NCI-H748 (cell line): Measurements from ENCODE around the gene ZNF761.
"Not testable (repeated sequence)": the region's sequence is repeated elsewhere in the genome, so short reads cannot be mapped to it uniquely, and the experiment has no call there.

Experiments
- DNase-seq: peaks from one replicate; lab custom pipeline; 2025; ENCODE audit not compliant: unreplicated experiment; lab: John Stamatoyannopoulos, UW

The ZNF761 gene

DNA sequence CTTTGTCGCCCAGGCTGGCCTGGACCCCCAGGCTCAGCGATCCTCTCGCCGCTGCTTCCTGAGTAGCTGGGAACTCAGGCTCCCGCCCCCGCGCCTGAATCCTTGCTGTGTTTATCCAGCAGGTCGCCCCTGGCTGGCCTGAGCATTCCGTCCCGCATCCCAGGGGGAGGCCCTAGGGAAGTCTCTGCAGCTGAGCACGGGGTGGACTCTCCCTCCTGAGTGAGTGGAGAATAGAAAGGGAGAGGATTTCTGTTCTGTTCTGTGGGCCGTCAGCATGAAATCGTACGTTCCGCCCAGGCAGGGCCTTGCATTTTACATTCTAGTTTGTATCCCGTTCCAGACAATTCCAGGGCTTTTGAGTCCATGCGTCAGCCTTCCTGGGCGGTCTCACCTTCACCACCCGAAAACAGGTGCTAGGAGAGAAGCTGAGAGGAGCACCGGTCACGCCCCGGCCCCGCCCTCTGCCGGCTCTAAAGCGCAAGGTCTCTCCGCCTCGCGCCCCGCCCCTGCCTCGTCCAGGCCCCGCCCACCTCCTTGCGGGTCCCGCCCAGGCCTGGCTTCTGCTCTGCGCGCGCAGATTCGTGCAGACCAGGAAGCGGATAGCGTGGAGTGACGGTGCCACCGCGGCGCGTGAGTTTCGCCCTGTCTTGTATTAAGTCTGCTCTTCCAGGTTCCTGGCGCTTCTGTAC, at the start of gene ZNF761:
ZNF761 (plus strand) TSS at position 586 of the 689 bp plus-strand sequence. CDS start 15,285 bp downstream, outside the sequence.
- DNase-seq = peak; percentile 98

DNA sequence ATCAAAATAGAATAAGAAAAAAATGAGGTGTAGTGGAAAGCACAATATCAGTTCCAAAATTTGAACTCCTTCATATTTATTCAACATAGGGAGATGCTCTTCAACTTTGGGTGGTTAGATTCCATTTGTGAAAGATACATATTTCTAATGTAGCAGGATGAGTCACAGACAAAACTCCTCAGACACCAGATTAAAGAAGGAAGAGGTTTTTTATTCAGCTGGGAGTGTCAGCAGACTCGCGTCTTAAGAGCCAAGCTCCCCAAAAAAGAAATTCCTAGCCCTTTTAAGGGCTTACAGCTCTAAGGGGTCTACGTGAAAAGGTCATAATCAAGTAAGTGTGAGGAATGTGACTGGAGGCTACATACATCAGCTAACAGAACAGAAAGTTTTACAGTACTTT, 43.6 kb upstream of the ZNF761 start:
- no peak for DNase-seq

DNA sequence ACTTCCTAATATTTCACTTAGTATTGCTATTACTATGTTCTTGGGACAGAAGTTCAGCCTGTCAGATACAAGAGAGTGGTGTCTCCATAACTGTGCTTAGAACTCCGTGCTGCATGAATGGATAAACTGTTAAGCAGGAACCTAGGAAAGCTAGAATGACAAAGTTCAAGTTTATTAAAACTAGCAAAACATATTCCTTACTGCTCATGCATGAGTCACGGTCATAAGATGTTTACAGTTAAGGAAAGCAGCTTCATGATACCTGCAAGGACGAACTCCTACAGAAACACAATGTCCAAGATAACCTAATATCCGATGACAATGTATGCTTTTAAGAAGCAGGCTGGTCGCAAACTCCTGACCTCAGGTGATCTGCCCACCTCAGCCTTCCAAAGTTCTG, 42.9 kb upstream of the ZNF761 start:
- DNase-seq = no peak

DNA sequence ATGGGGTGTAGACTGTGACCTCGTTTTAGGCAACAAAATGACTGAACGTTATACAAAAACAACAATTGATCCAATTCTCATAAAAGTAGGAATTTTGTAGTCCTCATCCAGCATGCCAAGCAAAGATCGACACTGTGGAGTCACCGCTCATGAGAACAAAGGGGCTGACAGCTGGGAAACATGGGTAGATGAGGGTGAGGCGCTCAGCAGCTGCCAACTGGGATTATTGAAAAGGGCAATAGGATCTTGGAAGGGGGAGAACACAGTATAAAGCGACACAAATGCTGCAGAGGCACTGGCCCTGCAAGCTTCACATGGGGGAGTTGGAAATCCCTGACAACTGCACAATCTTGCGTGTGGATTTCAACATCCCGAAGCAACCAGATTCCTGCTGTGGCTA, 42.2 kb upstream of the ZNF761 start:
- no peak for DNase-seq

DNA sequence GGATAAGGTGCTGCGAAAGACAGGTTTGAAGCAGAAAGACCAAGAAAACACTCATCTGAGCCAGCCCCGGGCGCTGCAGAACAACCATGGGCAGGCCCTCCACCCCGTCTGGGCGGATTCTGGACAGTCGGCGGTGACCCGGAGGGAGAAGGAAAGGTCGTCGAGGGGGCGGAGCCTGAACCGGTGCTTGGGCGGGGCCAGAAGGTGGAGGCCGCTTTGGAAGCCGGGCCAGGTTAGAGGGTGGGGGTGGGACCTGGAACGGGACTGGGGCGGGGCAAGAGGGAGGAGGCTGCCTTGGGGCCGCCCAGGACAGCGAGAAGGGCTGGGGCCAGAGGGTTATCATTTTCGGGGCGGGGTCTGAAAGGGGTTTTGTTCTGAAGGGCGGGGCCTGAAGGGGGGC, 41.8 kb upstream of the ZNF761 start:
- no peak for DNase-seq

DNA sequence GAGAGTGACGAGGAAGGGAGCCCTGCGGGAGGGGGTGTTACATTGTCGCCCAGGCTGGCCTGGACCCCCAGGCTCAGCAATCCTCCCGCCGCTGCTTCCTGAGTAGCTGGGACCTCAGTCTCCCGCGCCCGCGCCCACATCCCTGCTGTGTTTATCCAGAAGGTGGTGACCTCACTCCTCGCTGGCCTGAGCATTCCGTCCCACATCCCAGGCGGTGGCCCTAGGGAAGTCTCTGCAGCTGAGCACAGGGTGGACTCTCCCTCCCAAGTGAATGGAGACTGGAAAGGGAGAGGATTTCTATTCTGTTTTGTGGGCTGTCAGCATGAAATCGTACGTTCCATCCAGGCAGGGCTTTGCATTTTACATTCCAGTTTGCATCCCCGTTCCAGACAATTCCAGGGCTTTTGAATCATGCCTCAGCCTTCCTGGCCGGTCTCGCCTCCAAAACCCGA, 37.2 kb upstream of the ZNF761 start:
- peak; percentile 79 for DNase-seq

DNA sequence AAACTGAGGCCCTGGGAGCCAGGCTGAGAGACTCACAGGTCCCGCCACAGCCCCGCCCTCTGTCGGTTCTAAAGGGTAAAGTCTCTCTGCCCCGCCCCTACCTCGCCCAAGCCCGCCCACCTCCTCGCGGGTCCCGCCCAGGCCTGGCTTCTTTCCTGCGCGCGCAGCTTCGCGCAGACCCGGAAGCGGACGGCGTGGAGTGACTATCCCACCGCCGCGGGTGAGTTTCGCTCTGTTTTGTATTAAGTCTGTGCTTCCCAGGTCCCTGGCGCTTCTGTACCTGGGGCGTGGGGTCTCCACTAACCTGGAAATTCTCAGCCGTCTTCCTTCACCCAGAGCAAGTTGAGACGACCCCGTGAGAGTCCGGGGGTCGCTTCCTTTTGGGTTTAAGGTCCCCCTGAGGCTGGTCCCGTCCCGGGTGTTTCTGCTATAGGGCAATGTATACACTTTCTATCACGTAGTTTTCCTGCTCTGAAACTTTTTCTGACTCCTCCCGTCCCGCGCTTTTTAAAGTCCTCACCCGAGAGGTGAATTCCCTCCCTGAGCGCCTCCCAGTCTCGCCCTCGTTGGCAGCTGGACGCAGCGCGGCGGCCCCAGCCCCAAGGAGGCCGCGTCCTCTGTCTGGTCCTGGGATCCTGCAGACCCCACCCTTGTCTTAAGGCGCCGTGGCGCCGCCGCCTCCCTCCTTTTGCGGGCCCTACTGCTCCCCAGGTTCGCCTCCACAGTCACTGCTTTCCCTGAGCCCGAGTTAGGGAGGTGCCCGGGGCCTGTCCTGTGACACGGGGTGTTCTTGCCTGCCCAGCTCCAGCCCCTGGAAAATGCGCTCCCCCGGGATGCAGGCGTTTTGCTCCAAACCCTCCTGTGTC, 36.6 kb upstream of the ZNF761 start, which contains the start of gene ZNF765:
ZNF765 (plus strand) TSS at position 176 of the 866 bp plus-strand sequence. CDS start 2,867 bp downstream, outside the sequence.
- peak; percentile 94 for DNase-seq

DNA sequence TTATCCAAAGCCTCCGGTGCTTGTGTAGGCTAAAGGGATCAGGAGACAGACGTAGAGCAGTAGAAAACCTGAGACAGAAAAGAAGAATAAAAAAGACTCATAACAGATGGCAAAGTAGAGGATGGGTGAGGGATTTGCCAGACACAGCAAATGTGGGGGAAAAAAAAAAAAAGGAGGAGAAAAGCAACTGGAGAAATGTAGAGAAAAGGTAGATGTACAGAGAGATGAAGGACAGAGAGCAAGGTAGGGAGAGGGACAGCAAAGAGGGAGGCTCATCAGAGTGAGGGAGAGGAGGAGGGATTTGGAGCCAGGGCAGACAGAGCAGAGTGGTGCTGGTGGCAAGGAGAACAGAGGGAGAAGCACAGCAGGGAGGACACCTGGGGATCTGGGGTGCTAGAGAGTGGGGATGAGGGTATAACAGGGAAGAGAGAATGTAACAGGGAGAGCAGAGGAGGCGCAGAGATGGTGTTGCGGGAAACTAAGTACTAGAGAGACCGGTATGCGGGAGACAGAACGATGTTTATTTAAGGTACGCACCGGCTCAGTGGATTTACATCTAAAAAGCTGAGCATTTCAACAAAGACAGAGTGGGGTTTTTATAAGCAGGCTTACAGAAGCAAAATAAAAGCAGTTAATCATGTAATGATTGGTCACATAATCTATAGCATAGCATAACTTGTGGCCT, 35.8 kb upstream of the ZNF761 start:
- not testable (repeated sequence) for DNase-seq

DNA sequence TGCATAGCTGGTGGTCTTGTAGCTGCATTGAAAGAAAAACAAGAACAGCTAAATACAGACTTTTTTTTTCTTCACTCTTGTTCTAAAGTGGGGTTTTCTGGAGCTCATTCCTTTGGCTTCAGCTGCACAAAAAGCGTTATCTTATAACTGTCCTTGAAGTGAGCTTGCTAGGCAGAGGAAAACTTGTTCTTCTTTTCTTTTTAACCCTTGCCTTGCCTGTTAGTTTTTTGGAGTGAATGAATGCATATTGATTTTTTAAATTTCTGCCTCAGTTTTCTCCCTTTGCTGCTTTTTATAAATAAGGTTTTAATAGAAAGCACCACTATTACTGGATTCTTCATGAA, 35.3 kb upstream of the ZNF761 start:
- DNase-seq = no peak

DNA sequence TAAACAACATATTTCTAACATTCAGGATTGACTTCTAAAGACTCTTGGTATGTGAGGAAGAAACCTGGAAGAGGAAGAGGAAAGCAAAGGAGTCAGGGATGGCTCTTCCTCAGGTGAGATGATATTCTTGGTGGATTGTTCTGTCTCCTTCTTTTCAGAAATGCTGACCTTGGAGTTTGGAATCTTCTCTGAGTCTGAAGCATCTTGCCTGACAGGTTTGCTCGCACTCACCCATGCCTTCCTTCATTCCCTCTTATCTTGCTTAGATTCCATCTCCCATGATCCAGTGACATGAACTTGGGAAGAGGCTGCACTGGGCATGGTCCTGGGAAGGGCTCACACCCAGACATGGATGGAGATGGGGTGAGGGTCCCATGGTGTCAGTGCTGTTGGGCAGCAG, 33.9 kb upstream of the ZNF761 start:
- DNase-seq = not testable (repeated sequence)

DNA sequence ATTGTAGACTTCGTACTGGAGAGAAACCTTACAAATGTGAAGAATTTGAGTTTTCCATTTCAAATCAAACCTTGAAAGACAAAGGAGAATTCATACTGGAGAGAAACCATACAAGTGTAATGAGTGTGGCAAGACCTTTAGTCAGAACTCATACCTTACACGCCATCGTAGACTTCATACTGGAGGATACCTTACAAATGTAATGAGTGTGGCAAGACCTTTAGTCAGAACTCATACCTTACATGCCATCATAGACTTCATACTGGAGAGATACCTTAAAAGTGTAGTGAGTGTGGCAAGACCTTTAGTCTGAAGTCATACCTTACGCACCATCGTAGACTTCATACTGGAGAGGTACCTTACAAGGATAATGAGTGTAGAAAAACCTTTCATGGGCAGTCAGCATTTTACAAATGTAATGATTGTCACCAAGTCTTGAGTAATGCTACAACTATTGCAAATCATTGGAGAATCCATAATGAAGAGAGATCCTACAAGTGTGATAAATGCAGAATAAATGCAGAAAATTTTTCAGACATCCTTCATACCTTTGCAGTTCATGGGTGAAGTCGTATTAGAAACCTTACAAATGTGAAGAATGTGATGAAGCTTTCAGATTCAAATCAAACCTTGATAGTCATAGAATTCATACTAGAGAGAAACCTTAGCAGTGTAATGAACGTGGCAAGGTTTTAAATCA, 22.1 kb upstream of the ZNF761 start:
- no peak for DNase-seq

DNA sequence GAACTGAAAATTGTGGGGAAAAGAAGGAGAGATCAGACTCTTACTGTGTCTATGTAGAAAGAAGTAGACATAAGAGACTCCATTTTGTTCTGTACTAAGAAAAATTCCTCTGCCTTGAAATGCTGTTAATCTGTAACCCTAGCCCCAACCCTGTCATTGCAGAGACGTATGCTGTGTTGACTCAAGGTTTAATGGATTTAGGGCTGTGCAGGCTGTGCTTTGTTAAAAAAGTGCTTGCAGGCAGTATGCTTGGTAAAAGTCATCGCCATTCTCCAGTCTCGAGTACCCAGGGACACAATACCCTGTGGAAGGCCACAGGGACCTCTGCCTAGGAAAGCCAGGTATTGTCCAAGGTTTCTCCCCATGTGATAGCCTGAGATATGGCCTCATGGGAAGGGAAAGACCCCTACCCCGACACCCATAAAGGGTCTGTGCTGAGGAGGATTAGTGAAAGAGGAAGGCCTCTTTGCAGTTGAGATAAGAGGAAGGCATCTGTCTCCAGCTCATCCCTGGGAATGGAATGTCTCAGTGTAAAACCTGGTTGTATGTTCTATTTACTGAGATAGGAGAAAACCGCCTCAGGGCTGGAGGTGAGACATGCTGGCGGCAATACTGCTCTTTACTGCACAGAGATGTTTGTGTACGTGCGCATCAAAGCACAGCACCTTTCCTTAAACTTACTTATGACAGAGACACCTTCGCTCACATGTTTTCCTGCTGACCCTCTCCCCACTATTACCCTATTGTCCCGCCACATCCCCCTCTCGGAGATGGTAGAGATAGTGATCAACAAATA, 11.1 kb upstream of the ZNF761 start:
- not testable (repeated sequence) for DNase-seq

DNA sequence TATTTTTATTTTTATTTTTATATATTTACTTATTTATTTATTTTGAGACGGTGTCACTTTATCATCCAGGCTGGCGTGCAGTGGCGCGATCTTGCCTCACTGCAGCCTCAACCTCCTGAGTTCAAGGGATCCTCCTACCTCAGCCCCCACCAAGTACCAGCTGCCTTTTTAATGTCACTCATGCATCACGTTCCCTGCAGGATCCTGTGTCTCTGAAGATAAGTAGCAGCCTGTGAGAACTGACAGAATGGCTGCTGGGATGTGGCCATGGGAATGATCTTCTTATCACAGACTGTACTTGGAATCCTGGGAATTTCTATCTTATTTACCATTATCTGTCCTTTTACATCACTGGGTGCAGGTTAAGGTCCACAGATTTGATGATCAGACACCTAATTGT, 9.2 kb upstream of the ZNF761 start:
- DNase-seq = peak; percentile 46

DNA sequence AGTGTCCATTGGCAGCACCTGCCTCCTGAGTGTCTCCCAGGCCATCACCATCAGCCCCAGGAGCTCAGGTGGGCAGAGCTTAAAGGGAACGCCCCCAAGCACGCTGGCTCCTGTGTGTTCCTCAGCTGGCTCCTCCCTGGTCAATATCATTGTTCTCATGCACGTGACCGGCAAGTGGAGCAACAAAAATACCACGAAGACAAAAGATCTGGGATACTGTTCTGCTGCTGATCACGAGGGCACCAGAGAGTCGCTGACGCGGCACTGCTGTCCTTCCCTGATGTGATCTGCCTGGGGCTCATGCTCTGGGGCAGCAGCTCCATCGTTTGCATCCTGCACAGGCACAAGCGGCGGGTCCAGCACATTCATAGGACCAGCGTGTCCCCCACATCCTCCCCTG, 8.7 kb upstream of the ZNF761 start:
- DNase-seq = peak; percentile 71

DNA sequence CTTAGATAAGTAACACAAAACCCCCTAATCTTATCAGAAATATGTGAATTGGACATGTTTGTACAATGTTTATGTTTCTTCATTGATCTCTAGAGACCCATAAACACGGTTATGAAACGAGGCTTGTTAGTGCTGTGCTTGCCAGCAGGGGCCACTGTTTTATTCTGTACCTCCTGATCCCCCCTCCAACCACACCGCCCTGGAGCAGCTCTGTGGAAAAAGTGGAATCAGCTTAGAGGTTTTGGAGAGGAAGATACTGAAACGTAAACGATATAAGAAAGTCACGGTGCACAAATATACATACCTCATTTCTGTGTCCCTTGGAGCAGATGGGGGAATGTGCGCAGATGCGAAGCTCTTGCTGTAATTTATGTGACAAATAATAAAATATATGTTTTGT, 8.1 kb upstream of the ZNF761 start:
- DNase-seq = peak; percentile 57

DNA sequence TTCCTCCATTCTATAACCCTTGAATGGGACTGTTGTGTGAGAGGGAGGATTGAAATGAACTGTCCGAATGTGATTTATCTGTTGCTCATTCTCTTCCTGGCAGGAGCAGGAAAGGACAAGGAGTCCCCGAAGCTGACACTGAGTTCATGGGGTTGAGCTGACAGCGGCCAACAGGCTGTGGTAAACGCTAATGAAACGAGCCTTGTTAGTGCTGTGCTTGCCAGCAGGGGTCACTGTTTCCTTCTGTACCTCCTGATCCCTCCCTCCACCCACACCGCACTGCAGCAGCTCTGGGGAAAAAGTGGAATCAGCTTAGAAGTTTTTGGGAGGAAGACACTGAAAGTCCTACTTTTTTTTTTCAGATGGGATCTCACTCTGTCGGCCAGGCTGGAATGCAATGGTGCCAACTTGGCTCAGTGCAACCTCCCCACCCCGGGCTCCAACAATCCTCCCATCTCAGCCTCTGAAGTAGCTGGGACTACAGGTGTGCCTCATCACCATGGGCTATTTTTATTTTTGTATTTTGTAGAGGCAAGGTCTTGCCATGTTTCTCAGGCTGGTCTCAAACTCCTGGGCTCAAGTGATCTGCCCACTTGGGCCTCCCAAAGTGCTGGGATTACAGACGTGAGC, 6.7 kb upstream of the ZNF761 start:
- DNase-seq = peak; percentile 78

DNA sequence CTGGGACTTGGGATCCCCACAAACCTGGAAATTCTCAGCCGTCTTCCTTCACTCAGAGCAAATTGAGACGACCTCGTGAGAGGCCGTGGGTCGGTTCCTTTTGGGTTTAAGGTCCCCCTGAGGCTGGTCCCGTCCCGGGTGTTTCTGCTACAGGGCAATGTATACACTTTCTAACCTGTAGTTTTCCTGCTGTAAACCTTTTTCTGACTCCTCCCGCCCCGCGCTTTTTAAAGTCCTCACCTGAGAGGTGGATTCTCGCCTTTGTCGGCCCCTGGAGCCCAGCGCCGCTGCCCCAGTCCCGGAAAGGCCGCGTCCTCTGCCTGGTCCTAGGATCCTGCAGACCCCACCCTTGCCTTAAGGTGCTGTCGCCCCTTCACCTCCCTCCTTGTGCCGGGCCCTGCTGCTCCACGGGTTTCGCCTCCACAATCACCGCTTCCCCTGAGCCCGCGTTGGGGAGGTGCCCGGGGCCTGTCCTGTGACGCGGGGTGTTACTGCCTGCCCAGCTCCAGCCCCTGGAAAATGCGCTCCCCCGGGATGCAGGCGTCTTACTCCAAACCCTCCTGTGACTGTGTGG, 391 bp downstream of the ZNF761 start:
- peak; percentile 50 for DNase-seq

DNA sequence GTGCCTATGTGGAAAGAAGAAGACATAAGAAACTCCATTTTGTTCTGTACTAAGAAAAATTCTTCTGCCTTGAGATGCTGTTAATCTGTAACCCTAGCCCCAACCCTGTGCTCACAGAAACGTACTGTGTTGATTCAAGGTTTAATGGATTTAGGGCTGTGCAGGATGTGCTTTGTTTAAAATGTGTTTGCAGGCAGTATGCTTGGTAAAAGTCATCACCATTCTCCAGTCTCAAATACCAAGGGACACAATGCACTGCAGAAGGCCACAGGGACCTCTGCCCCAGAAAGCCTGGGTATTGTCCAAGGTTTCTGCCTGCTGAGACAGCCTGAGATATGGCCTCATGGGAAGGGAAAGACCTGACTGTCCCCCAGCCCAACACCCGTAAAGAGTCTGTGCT, 12.0 kb downstream of the ZNF761 start:
- not testable (repeated sequence) for DNase-seq

DNA sequence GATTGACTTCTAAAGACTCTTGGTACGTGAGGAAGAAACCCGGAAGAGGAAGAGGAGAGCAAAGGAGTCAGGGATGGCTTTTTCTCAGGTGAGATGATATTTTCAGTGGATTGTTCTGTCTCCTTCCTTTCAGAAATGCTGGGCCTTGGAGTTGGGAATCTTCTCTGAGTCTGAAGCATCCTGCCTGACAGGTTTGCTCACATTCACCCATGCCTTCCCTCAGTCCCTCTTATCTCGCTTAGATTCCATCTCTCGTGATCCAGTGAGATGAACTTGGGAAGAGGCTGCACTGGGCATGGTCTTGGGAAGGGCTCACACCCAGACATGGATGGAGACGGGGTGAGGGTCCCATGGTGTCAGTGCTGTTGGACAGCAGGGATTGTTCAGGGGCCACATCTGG, 15.4 kb downstream of the ZNF761 start:
- DNase-seq = not testable (repeated sequence)
